Uterus (tissue), 2 donors: ENCODE data around the gene PPFIBP2.

Source experiments
- CTCF ChIP-seq, 4 experiments: fragments of 200-600 bp in 2 of 4; fragments of 450-650 bp in 2 of 4; sonication (generic) in 2 of 4; IDR thresholded peaks; one replicate each; pipeline ENCODE4 v1.5.1; 2016 to 2019; ENCODE audit warnings: antibody characterized with exemption in 4 of 4, mild to moderate bottlenecking in 2 of 4, moderate library complexity in 1 of 4
- POLR2A ChIP-seq, 2 donors: fragments of 450-650 bp; IDR thresholded peaks; one replicate each; pipeline ENCODE4 v1.6.1; 2016; ENCODE audit warnings: antibody characterized with exemption in 2 of 2, mild to moderate bottlenecking in 1 of 2, moderate library complexity in 1 of 2

DNA sequence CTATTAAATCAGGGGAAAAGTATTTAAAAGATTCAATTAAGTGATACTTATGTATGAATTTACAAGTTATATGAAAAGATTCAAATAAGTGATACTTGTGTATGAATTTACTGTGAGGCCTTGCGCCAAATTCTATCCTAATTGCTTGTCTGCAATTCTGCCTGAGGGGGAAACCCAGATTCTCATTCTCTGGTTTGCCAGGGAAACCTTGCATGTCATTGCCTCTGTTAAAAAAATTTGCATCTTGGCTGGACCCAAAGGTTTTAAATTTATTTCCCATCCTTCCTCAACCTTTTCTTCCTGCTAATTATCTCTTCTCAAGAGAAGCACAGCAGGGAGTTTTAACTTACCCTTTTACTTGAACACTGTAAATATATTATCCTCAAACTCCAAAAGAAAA is 14.7 kb upstream of the PPFIBP2 start:
- TF ChIP-seq CTCF (IDR thresholded peaks at IDR 0.05) (no peak), POLR2A (IDR thresholded peaks at IDR 0.05) (no peak)
